Glutamatergic neuron (in vitro differentiated cells): ENCODE measurements around the gene RCSD1. TPM values are rescaled to one million over a fixed set of nuclear protein-coding genes. Genes with fewer than 3 reads are reported as not detected.

ENCODE experiments used
- DNase-seq: peaks from one replicate; pipeline ENCODE4 v3.0.0; 2022
- H3K27ac Mint-ChIP-seq: one replicate; pipeline ENCODE4 v1.8.0; 2020; ENCODE audit warnings: mild to moderate bottlenecking, mixed read lengths, inconsistent platforms; ENCODE audit not compliant: unreplicated experiment
- H3K27me3 Mint-ChIP-seq: one replicate; pipeline ENCODE4 v1.8.0; 2020; ENCODE audit warnings: mild to moderate bottlenecking, moderate library complexity, mixed read lengths, inconsistent platforms; ENCODE audit not compliant: unreplicated experiment
- H3K36me3 Mint-ChIP-seq: one replicate; pipeline ENCODE4 v1.8.0; 2020; ENCODE audit warnings: mild to moderate bottlenecking, mixed read lengths, inconsistent platforms; ENCODE audit not compliant: unreplicated experiment
- H3K4me1 Mint-ChIP-seq: one replicate; pipeline ENCODE4 v1.8.0; 2020; ENCODE audit warnings: mild to moderate bottlenecking, low read depth, mixed read lengths, inconsistent platforms; ENCODE audit not compliant: unreplicated experiment
- H3K4me3 Mint-ChIP-seq: one replicate; pipeline ENCODE4 v1.8.0; 2020; ENCODE audit warnings: mild to moderate bottlenecking, mixed read lengths, inconsistent platforms; ENCODE audit not compliant: unreplicated experiment
- H3K9me3 Mint-ChIP-seq: one replicate; pipeline ENCODE4 v1.8.0; 2020; ENCODE audit warnings: mild to moderate bottlenecking, moderate library complexity, mixed read lengths, inconsistent platforms; ENCODE audit not compliant: unreplicated experiment
- CTCF ChIP-seq: fragments of 200-600 bp; sonication (generic); IDR thresholded peaks from one replicate; pipeline ENCODE4 v1.5.0; 2021; ENCODE audit not compliant: partially characterized antibody, unreplicated experiment
- total RNA-seq: library from RNA; stranded (reverse); fragmentation: NEBNext Ultra II Directional; extraction: Animal tissue kit (Norgen Biotek cat#: 25700); gene quantifications from one replicate; pipeline ENCODE4 v1.2.1, GENCODE V29; 2021; ENCODE audit not compliant: unreplicated experiment

Gene RCSD1
- total RNA-seq, 1 donor from 2014 or later: not detected

- no peak overlapping the region for H3K27ac Mint-ChIP-seq
- H3K4me3 Mint-ChIP-seq: no peak overlapping the region
- H3K9me3 Mint-ChIP-seq: peaks cover 1% of the 10 kb centered on the region
- no peak for DNase-seq
- no peaks in the 10 kb centered on the region for H3K4me1 Mint-ChIP-seq
- no peak for TF ChIP-seq CTCF
- H3K36me3 Mint-ChIP-seq: peaks cover 15% of the 10 kb centered on the region
- peaks cover 6% of the 10 kb centered on the region for H3K27me3 Mint-ChIP-seq
Measured at GRCh38 chr1:167594822-167595221, 35.2 kb upstream of the RCSD1 start.

- H3K9me3 Mint-ChIP-seq: peaks cover 4% of the 10 kb centered on the region
- H3K27me3 Mint-ChIP-seq: peaks cover 8% of the 10 kb centered on the region
- TF ChIP-seq CTCF: no peak
- H3K4me3 Mint-ChIP-seq: no peak overlapping the region
- DNase-seq: no peak
- H3K36me3 Mint-ChIP-seq: peaks cover 16% of the 10 kb centered on the region
- H3K4me1 Mint-ChIP-seq: peaks cover 7% of the 10 kb centered on the region
- H3K27ac Mint-ChIP-seq: no peak overlapping the region
Measured at GRCh38 chr1:167599957-167600581, 30.0 kb upstream of the RCSD1 start.

- TF ChIP-seq CTCF: no peak
- Mint-ChIP-seq H3K27ac (no peak overlapping the region), H3K4me1 (peaks cover 7% of the 10 kb centered on the region), H3K9me3 (peaks cover 6% of the 10 kb centered on the region), H3K27me3 (peaks cover 7% of the 10 kb centered on the region), H3K4me3 (peak overlapping the region; percentile 2), H3K36me3 (peaks cover 18% of the 10 kb centered on the region)
- DNase-seq: peak; percentile 40
Measured at GRCh38 chr1:167601442-167602383, 28.3 kb upstream of the RCSD1 start.

GRCh38 chr1:167602840-167603239 is 27.2 kb upstream of the RCSD1 start:
- Mint-ChIP-seq H3K27ac (no peak overlapping the region), H3K9me3 (peaks cover 11% of the 10 kb centered on the region), H3K36me3 (peaks cover 20% of the 10 kb centered on the region), H3K4me3 (no peak overlapping the region), H3K4me1 (peaks cover 7% of the 10 kb centered on the region), H3K27me3 (peaks cover 7% of the 10 kb centered on the region)
- DNase-seq: no peak
- no peak for TF ChIP-seq CTCF

GRCh38 chr1:167605576-167605975 is 24.5 kb upstream of the RCSD1 start:
- no peak for TF ChIP-seq CTCF
- no peak overlapping the region for H3K27ac Mint-ChIP-seq
- peaks cover 17% of the 10 kb centered on the region for H3K9me3 Mint-ChIP-seq
- H3K4me3 Mint-ChIP-seq: no peak overlapping the region
- peaks cover 26% of the 10 kb centered on the region for H3K36me3 Mint-ChIP-seq
- peaks cover 3% of the 10 kb centered on the region for H3K27me3 Mint-ChIP-seq
- H3K4me1 Mint-ChIP-seq: peaks cover 13% of the 10 kb centered on the region
- DNase-seq: no peak
